GM23338 (cell line): Measurements from ENCODE around the gene MIS12. TPM values are rescaled to one million over a fixed set of nuclear protein-coding genes. Genes with fewer than 3 reads are reported as not detected.

ENCODE experiments used
- ATAC-seq: fragments of 200-7000 bp; cut with Tn5 transposase; 3 replicates; pipeline ENCODE4 v1.9.1; 2020
- DNase-seq: peaks from one replicate; pipeline ENCODE4 v3.0.0-alpha.2; 2015; ENCODE audit warnings: low spot score
- H2AFZ ChIP-seq: fragments of 200-600 bp; sonication (generic); 2 replicates; pipeline ENCODE4 v1.8.0; 2016; ENCODE audit warnings: antibody characterized with exemption, mild to moderate bottlenecking, moderate library complexity
- H3F3A ChIP-seq: fragments of 200-600 bp; sonication (generic); replicated peaks from 2 replicates; pipeline ENCODE4 v1.8.0; 2017; ENCODE audit warnings: antibody characterized with exemption, mixed run types, low read depth
- H3K27ac ChIP-seq: fragments of 200-600 bp; sonication (generic); 2 replicates; pipeline ENCODE4 v1.6.1; 2016; ENCODE audit warnings: low read depth
- H3K27me3 ChIP-seq: fragments of 200-600 bp; sonication (generic); 2 replicates; pipeline ENCODE4 v1.8.0; 2016; ENCODE audit warnings: mild to moderate bottlenecking, mixed run types, moderate library complexity; ENCODE audit not compliant: insufficient read depth
- H3K36me3 ChIP-seq: fragments of 200-600 bp; sonication (generic); 2 replicates; pipeline ENCODE4 v1.8.0; 2016; ENCODE audit warnings: mild to moderate bottlenecking; ENCODE audit not compliant: insufficient read depth
- H3K4me1 ChIP-seq: fragments of 200-600 bp; sonication (generic); 2 replicates; pipeline ENCODE4 v1.8.0; 2016; ENCODE audit warnings: mild to moderate bottlenecking, moderate library complexity; ENCODE audit not compliant: insufficient read depth
- H3K4me2 ChIP-seq: fragments of 200-600 bp; sonication (generic); 2 replicates; pipeline ENCODE4 v1.7.1; 2017; ENCODE audit warnings: mixed run types
- H3K4me3 ChIP-seq: fragments of 200-600 bp; sonication (generic); 2 replicates; pipeline ENCODE4 v1.6.1; 2016; ENCODE audit warnings: mixed run types
- H3K79me2 ChIP-seq: fragments of 200-600 bp; sonication (generic); replicated peaks from 2 replicates; pipeline ENCODE4 v1.8.0; 2017; ENCODE audit warnings: mild to moderate bottlenecking; ENCODE audit not compliant: insufficient read depth
- H3K9me2 ChIP-seq: fragments of 200-600 bp; sonication (generic); 2 replicates; pipeline ENCODE4 v1.8.0; 2017; ENCODE audit not compliant: insufficient read depth
- H4K20me1 ChIP-seq: fragments of 200-600 bp; sonication (generic); replicated peaks from 2 replicates; pipeline ENCODE4 v1.8.0; 2017; ENCODE audit warnings: mild to moderate bottlenecking; ENCODE audit not compliant: insufficient read depth
- H3K27ac Mint-ChIP-seq: 2 replicates; pipeline ENCODE4 v1.8.0; 2020; ENCODE audit warnings: inconsistent platforms, mild to moderate bottlenecking, moderate library complexity, mixed read lengths
- H3K27me3 Mint-ChIP-seq: 3 replicates; pipeline ENCODE4 v1.8.0; 2022; ENCODE audit warnings: low read depth, mild to moderate bottlenecking, moderate library complexity, mixed read lengths, inconsistent platforms; ENCODE audit not compliant: insufficient read depth, poor library complexity
- H3K36me3 Mint-ChIP-seq: 3 replicates; pipeline ENCODE4 v1.8.0; 2021; ENCODE audit warnings: low read depth, mild to moderate bottlenecking, inconsistent platforms, moderate library complexity, mixed read lengths
- H3K4me1 Mint-ChIP-seq: 3 replicates; pipeline ENCODE4 v1.8.0; 2020; ENCODE audit warnings: mild to moderate bottlenecking, inconsistent platforms, mixed read lengths
- H3K4me3 Mint-ChIP-seq: 3 replicates; pipeline ENCODE4 v1.8.0; 2021; ENCODE audit warnings: moderate library complexity, mild to moderate bottlenecking, inconsistent platforms, mixed read lengths
- H3K9me3 Mint-ChIP-seq: 3 replicates; pipeline ENCODE4 v1.8.0; 2020; ENCODE audit warnings: moderate library complexity, mild to moderate bottlenecking, inconsistent platforms, mixed read lengths
- CREB1 ChIP-seq: fragments of 250-450 bp; sonication (Bioruptor Pico); IDR thresholded peaks from 2 replicates; pipeline ENCODE4 v1.5.0; 2020; ENCODE audit warnings: low read depth, mild to moderate bottlenecking, moderate library complexity
- EZH2 ChIP-seq: fragments of 200-600 bp; sonication (generic); IDR thresholded peaks from one replicate; pipeline ENCODE4 v1.8.0; 2017; ENCODE audit warnings: antibody characterized with exemption, mild to moderate bottlenecking, low read depth; ENCODE audit not compliant: unreplicated experiment
- EZH2phosphoT487 ChIP-seq: fragments of 200-600 bp; sonication (generic); IDR thresholded peaks from one replicate; pipeline ENCODE4 v1.8.1; 2018; ENCODE audit warnings: antibody characterized with exemption; ENCODE audit not compliant: unreplicated experiment
- JUNB ChIP-seq: IDR thresholded peaks from one replicate; pipeline ENCODE4 v1.6.1; 2016; ENCODE audit warnings: antibody characterized with exemption; ENCODE audit not compliant: unreplicated experiment
- NANOG ChIP-seq: IDR thresholded peaks from 2 replicates; pipeline ENCODE4 v1.6.1; 2016; ENCODE audit warnings: antibody characterized with exemption, borderline replicate concordance
- POLR2AphosphoS5 ChIP-seq: IDR thresholded peaks from 2 replicates; pipeline ENCODE4 v1.6.1; 2016; ENCODE audit warnings: antibody characterized with exemption, low read depth
- STAT1 ChIP-seq: IDR thresholded peaks from one replicate; pipeline ENCODE4 v1.6.1; 2016; ENCODE audit warnings: antibody characterized with exemption; ENCODE audit not compliant: unreplicated experiment
- ZNF114 ChIP-seq: fragments of 250-450 bp; sonication (Bioruptor Pico); IDR thresholded peaks from 2 replicates; pipeline ENCODE4 v1.5.0; 2020; ENCODE audit warnings: mild to moderate bottlenecking, moderate library complexity
- ZNF331 ChIP-seq: fragments of 250-450 bp; sonication (Bioruptor Pico); IDR thresholded peaks from 2 replicates; pipeline ENCODE4 v1.5.0; 2020; ENCODE audit warnings: low read depth, mild to moderate bottlenecking, moderate library complexity
- polyA plus RNA-seq: library from polyadenylated mRNA; unstranded; fragments of >200 nt; fragmentation: Nextera tagmentation; extraction: Ambion mirVana; gene quantifications from 2 replicates; pipeline ENCODE4 v1.2.1, GENCODE V29; 2016
- total RNA-seq: library from RNA; depleted of rRNA; stranded (reverse); fragments of >200 nt; shearing (Covaris generic); gene quantifications from 2 replicates; pipeline ENCODE4 v1.2.3, GENCODE V29; 2014
- TF ChIP-seq, protein P1 (sequence below), 2 experiments: fragments of 200-600 bp in 1 of 2; sonication (generic) in 1 of 2; conservative IDR thresholded peaks; 2 replicates each; pipeline versions ENCODE4 v1.5.1 to v1.6.1; 2016 to 2017; ENCODE audit warnings: antibody characterized with exemption in 2 of 2, low read depth in 2 of 2, mild to moderate bottlenecking in 2 of 2, moderate library complexity in 1 of 2
- TF ChIP-seq, protein P2 (sequence below): IDR thresholded peaks from 2 replicates; pipeline ENCODE4 v1.6.1; 2016; ENCODE audit warnings: antibody characterized with exemption
- TF ChIP-seq, protein P3 (sequence below): fragments of 250-450 bp; sonication (Bioruptor Pico); IDR thresholded peaks from 2 replicates; pipeline ENCODE4 v1.5.0; 2020; ENCODE audit warnings: mild to moderate bottlenecking, moderate library complexity
- TF ChIP-seq, protein P4 (sequence below): IDR thresholded peaks from one replicate; pipeline ENCODE4 v1.6.1; 2018; ENCODE audit warnings: antibody characterized with exemption; ENCODE audit not compliant: unreplicated experiment

The MIS12 gene
- total and polyA plus RNA-seq, 2 experiments from 2014 or later = 14.0 to 22.8 TPM

DNA sequence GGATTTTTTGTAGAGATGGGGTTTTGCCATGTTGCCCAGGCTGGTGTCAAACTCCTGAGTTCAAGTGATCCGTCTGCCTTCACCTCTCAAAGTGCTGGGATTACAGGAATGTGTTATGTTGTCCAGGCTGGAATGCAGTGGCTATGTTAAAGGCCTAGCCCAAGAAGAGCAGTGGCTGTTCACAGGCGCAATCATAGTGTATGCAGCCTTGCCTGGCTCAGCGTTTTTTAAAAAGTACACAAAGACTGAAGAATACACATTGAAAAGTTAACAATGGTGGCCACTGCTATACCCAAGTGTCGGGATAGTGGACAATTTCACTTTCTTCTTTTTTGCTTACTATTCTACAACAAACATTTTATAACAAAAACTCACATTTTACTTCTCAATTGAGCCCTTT, 7.4 kb upstream of the MIS12 start:
- Histone ChIP-seq H3K27ac (no peak overlapping the region), H2AFZ (no peak overlapping the region), H3K36me3 (peaks cover 43% of the 10 kb centered on the region), H3K79me2 (peaks cover 62% of the 10 kb centered on the region), H4K20me1 (peaks cover 8% of the 10 kb centered on the region), H3K4me2 (no peak overlapping the region), H3K4me3 (no peak overlapping the region), H3K9me2 (no peaks in the 10 kb centered on the region), H3K27me3 (no peaks in the 10 kb centered on the region), H3K4me1 (no peaks in the 10 kb centered on the region), H3F3A (no peaks in the 10 kb centered on the region)
- ATAC-seq = no peak
- no peaks in the 10 kb centered on the region for H3K9me3 Mint-ChIP-seq
- no peak overlapping the region for H3K4me3 Mint-ChIP-seq
- no peak for TF ChIP-seq ZNF114 (CRISPR knock-in tag)
- TF ChIP-seq, protein P1, sequence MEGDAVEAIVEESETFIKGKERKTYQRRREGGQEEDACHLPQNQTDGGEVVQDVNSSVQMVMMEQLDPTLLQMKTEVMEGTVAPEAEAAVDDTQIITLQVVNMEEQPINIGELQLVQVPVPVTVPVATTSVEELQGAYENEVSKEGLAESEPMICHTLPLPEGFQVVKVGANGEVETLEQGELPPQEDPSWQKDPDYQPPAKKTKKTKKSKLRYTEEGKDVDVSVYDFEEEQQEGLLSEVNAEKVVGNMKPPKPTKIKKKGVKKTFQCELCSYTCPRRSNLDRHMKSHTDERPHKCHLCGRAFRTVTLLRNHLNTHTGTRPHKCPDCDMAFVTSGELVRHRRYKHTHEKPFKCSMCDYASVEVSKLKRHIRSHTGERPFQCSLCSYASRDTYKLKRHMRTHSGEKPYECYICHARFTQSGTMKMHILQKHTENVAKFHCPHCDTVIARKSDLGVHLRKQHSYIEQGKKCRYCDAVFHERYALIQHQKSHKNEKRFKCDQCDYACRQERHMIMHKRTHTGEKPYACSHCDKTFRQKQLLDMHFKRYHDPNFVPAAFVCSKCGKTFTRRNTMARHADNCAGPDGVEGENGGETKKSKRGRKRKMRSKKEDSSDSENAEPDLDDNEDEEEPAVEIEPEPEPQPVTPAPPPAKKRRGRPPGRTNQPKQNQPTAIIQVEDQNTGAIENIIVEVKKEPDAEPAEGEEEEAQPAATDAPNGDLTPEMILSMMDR (conservative IDR thresholded peaks at IDR 0.05; ENCODE audit: low read depth in 2 of 2) = no peak
- TF ChIP-seq CREB1 (CRISPR knock-in tag) = no peak
- TF ChIP-seq EZH2 = no peak
- no peak for TF ChIP-seq EZH2phosphoT487
- TF ChIP-seq, protein P2, sequence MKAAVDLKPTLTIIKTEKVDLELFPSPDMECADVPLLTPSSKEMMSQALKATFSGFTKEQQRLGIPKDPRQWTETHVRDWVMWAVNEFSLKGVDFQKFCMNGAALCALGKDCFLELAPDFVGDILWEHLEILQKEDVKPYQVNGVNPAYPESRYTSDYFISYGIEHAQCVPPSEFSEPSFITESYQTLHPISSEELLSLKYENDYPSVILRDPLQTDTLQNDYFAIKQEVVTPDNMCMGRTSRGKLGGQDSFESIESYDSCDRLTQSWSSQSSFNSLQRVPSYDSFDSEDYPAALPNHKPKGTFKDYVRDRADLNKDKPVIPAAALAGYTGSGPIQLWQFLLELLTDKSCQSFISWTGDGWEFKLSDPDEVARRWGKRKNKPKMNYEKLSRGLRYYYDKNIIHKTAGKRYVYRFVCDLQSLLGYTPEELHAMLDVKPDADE = no peak
- TF ChIP-seq ZNF331 (CRISPR knock-in tag) = no peak
- no peak for TF ChIP-seq NANOG
- TF ChIP-seq, protein P3, sequence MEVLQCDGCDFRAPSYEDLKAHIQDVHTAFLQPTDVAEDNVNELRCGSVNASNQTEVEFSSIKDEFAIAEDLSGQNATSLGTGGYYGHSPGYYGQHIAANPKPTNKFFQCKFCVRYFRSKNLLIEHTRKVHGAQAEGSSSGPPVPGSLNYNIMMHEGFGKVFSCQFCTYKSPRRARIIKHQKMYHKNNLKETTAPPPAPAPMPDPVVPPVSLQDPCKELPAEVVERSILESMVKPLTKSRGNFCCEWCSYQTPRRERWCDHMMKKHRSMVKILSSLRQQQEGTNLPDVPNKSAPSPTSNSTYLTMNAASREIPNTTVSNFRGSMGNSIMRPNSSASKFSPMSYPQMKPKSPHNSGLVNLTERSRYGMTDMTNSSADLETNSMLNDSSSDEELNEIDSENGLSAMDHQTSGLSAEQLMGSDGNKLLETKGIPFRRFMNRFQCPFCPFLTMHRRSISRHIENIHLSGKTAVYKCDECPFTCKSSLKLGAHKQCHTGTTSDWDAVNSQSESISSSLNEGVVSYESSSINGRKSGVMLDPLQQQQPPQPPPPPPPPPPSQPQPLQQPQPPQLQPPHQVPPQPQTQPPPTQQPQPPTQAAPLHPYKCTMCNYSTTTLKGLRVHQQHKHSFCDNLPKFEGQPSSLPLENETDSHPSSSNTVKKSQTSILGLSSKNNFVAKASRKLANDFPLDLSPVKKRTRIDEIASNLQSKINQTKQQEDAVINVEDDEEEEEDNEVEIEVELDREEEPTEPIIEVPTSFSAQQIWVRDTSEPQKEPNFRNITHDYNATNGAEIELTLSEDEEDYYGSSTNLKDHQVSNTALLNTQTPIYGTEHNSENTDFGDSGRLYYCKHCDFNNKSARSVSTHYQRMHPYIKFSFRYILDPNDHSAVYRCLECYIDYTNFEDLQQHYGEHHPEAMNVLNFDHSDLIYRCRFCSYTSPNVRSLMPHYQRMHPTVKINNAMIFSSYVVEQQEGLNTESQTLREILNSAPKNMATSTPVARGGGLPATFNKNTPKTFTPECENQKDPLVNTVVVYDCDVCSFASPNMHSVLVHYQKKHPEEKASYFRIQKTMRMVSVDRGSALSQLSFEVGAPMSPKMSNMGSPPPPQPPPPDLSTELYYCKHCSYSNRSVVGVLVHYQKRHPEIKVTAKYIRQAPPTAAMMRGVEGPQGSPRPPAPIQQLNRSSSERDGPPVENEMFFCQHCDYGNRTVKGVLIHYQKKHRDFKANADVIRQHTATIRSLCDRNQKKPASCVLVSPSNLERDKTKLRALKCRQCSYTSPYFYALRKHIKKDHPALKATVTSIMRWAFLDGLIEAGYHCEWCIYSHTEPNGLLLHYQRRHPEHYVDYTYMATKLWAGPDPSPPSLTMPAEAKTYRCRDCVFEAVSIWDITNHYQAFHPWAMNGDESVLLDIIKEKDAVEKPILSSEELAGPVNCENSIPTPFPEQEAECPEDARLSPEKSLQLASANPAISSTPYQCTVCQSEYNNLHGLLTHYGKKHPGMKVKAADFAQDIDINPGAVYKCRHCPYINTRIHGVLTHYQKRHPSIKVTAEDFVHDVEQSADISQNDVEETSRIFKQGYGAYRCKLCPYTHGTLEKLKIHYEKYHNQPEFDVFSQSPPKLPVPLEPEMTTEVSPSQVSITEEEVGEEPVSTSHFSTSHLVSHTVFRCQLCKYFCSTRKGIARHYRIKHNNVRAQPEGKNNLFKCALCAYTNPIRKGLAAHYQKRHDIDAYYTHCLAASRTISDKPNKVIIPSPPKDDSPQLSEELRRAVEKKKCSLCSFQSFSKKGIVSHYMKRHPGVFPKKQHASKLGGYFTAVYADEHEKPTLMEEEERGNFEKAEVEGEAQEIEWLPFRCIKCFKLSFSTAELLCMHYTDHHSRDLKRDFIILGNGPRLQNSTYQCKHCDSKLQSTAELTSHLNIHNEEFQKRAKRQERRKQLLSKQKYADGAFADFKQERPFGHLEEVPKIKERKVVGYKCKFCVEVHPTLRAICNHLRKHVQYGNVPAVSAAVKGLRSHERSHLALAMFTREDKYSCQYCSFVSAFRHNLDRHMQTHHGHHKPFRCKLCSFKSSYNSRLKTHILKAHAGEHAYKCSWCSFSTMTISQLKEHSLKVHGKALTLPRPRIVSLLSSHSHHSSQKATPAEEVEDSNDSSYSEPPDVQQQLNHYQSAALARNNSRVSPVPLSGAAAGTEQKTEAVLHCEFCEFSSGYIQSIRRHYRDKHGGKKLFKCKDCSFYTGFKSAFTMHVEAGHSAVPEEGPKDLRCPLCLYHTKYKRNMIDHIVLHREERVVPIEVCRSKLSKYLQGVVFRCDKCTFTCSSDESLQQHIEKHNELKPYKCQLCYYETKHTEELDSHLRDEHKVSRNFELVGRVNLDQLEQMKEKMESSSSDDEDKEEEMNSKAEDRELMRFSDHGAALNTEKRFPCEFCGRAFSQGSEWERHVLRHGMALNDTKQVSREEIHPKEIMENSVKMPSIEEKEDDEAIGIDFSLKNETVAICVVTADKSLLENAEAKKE (CRISPR knock-in tag) = no peak
- no peak for TF ChIP-seq STAT1
- no peak for TF ChIP-seq POLR2AphosphoS5
- no peak for TF ChIP-seq JUNB
- TF ChIP-seq, protein P4, sequence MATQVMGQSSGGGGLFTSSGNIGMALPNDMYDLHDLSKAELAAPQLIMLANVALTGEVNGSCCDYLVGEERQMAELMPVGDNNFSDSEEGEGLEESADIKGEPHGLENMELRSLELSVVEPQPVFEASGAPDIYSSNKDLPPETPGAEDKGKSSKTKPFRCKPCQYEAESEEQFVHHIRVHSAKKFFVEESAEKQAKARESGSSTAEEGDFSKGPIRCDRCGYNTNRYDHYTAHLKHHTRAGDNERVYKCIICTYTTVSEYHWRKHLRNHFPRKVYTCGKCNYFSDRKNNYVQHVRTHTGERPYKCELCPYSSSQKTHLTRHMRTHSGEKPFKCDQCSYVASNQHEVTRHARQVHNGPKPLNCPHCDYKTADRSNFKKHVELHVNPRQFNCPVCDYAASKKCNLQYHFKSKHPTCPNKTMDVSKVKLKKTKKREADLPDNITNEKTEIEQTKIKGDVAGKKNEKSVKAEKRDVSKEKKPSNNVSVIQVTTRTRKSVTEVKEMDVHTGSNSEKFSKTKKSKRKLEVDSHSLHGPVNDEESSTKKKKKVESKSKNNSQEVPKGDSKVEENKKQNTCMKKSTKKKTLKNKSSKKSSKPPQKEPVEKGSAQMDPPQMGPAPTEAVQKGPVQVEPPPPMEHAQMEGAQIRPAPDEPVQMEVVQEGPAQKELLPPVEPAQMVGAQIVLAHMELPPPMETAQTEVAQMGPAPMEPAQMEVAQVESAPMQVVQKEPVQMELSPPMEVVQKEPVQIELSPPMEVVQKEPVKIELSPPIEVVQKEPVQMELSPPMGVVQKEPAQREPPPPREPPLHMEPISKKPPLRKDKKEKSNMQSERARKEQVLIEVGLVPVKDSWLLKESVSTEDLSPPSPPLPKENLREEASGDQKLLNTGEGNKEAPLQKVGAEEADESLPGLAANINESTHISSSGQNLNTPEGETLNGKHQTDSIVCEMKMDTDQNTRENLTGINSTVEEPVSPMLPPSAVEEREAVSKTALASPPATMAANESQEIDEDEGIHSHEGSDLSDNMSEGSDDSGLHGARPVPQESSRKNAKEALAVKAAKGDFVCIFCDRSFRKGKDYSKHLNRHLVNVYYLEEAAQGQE = no peak
- H3K27me3 Mint-ChIP-seq = no peaks in the 10 kb centered on the region
- H3K4me1 Mint-ChIP-seq = no peaks in the 10 kb centered on the region
- DNase-seq = no peak
- no peak overlapping the region for H3K27ac Mint-ChIP-seq
- H3K36me3 Mint-ChIP-seq = peaks cover 83% of the 10 kb centered on the region
